Inferior parietal cortex (tissue), 1 donor: ENCODE measurements around the gene LTBP1.
"Not testable (repeated sequence)": the region's sequence is repeated elsewhere in the genome, so short reads cannot be mapped to it uniquely, and the experiment has no call there.

Experiments used
- DNase-seq: peaks from one replicate; pipeline ENCODE4 v3.0.0-alpha.2; 2016; ENCODE audit errors: extremely low spot score

Gene LTBP1

GRCh38 chr2:33344230-33344629, 397.5 kb downstream of the LTBP1 start:
- no peak for DNase-seq

- no peak for DNase-seq
Observed at GRCh38 chr2:33347856-33348255, 401.1 kb downstream of the LTBP1 start.

DNA sequence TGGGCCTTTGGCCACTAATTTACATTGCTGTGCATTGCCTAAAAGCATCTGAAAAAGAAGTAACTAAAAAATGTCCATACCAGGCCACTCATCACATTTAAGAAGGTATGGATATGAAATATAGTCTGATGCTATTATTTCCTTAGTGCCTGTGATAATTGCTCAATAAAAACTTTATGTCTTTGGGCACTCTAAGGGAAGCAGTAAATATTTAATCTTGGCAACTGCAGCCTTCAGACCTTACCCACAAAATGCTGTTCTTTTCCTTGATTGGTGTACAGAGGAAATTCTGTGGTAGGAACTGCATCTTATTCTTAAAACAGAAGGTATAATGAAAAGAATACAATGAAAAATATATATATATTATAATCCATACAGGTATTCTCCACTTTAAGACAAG, 403.9 kb downstream of the LTBP1 start:
- no peak for DNase-seq

GRCh38 chr2:33351781-33352180, 405.0 kb downstream of the LTBP1 start:
- no peak for DNase-seq

GRCh38 chr2:33354981-33355380, 408.2 kb downstream of the LTBP1 start:
- no peak for DNase-seq

DNA sequence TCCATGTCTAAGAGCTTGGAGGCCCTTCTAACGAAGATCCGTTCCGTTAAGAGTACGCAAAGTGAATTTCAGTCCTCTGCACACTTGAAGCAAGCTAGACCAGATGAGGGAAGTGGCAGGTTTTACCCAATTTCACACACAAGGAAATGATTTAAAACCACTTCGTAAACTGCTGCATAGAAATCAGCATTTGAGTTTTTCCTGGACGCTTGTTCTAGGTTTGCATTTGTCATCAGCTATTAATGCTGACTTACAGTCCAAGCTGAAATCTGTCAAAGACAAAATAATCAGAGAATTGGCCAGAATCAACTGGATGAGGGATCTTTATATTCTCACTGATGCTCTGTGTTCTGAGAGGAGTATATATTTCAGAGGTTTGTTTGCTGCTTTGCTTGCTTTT, 412.1 kb downstream of the LTBP1 start:
- no peak for DNase-seq

- no peak for DNase-seq
Observed at GRCh38 chr2:33363325-33364298, 416.9 kb downstream of the LTBP1 start.

DNA sequence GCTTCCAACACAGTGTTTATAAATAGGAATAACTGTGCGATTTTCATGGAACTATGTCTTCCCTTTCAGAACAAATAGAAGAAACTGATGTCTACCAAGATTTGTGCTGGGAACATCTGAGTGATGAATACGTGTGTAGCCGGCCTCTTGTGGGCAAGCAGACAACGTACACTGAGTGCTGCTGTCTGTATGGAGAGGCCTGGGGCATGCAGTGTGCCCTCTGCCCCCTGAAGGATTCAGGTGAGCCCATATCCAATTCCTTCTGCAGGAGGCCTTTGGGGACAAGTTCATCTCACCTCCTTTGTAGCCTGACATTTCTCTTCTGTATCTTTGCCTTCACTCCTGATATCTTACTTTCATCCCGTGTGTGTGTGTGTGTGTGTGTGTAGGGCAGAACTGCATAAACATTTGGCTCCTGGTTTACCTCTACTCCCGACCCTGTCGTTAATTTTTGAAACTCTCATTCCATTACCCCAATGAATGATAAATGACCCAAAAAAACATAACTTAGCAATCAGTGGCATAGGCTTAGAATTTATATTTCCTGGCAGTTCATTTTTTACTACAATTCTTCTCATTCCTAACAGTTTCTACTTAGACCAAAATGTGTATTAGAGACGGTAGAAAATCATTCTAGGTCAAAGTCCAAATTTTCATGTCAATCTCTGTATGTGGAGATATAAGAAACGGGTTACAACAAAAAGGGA, 418.7 kb downstream of the LTBP1 start:
- no peak for DNase-seq

GRCh38 chr2:33366473-33366872, 419.7 kb downstream of the LTBP1 start:
- DNase-seq = peak; percentile 47

DNA sequence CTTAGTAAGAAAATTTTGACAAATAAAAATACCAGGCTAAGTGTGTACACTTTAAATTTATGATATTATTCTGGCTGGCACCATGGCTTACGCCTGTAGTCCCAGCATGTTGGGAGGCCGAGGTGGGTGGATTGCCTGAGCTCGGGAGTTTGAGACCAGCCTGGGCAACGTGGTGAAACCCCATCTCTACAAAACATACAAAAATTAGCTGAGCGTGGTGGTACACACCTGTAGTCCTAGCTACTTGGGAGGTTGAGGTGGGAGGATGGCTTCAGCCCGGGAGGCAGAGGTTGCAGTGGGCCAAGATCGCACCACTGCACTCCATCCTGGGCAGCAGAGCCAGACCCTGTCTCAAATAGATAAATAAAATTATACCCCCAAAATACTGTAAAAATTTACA, 421.8 kb downstream of the LTBP1 start:
- DNase-seq = not testable (repeated sequence)

GRCh38 chr2:33369191-33369590, 422.4 kb downstream of the LTBP1 start:
- DNase-seq = no peak

DNA sequence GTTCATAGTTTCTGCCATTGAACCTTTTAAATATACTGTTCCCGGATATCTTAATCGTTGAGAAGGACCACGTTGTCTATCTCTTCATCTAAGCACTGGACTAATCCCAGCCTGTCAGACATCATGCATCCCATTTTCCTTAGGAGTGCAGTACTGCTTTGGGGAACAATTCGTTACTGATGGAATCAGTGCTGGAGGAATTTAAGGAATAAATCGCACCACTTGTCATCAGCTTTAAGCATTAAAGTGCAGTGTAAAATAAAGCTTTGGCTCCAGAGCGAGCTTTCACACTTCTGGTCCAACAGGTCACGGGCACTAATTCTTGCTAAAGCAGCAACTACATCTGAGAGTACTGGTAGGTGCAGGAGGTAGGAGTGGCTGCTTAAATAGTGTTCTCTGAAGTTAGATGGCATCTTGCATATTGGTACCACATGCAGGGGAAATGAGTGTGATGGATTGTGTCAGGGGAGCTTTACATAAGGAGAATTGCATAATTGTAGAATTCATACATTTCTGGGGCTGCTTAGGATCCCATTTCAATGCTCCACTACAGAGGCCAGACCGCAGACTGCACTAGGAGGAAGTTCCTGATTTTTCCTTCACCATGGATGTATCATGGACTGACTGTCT, 424.0 kb downstream of the LTBP1 start:
- DNase-seq = no peak

DNA sequence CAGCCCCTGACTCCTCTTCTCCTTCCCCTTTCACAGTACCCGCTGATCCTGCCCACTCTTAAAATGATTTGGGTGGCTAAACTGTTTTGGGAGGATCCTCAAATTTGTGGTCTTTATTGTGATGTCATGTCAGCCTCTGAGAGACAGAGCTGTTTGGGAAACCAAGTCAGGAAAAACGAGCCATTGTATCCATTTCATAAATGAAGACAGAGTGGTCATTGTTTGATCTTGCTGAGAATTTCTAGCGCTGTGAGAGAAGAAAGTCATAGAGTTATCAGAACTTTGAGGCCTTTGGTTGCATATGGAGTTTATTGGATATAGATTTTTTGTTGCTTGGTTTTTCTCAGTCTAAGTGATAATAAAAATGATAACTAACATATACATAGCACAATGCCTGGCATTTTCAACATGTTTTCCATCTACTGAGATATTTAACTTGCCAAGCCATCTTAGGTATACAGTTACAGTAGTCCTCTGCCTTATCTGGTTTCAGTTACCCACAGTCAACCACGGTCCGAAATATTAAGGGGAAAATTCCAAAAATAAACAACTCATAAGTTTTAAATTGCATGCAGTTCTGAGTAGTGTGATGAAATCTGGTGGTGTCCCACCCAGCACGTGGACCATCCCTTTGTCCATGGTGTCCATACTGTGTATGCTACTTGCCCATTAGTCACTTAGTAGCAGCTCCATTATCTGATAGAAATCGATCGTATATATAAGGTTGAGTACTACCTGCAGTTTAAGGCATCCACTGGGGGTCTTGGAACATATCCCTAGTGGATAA, 424.7 kb downstream of the LTBP1 start:
- DNase-seq = peak; percentile 47

- DNase-seq = peak; percentile 81
Observed at GRCh38 chr2:33372940-33373553, 426.3 kb downstream of the LTBP1 start.

DNA sequence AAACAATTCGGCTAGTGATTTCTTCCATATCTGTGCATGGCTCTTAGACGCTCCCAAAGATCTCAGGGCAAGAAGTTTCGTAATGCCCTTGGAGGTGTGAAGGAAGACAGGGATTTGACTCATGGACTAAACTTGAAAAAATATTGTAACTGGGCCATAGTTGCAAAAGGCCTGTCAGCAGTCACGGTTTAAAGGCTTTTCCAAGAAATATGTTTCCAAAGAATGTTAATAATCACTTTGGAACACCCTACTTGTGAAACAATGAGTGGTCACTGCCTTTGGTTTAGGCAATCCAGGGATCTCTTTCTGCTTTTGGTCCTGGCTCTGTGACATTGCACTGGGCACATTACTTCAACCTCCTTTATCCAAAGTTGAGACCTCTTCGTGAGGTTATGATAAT, 427.2 kb downstream of the LTBP1 start:
- DNase-seq = no peak

DNA sequence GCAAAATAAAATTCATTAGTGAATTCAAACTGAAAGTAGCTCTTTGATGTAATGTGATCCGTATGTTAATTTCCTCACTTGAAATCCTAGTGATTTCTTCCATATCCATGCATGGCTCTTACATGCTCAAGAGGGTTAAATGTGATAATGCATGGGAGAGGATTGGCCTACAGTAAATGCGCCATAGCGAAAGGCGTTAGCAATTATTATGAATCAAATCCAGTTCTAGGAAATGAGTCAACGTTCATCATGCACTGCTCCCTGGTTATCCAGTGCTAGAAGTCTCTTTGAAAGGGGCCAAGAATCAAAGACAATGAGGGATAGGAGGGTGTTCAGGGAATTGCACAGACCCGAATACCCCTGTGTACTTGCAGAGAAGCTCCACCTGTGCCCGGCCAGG, 428.3 kb downstream of the LTBP1 start:
- no peak for DNase-seq

- no peak for DNase-seq
Observed at GRCh38 chr2:33377048-33377447, 430.3 kb downstream of the LTBP1 start.

DNA sequence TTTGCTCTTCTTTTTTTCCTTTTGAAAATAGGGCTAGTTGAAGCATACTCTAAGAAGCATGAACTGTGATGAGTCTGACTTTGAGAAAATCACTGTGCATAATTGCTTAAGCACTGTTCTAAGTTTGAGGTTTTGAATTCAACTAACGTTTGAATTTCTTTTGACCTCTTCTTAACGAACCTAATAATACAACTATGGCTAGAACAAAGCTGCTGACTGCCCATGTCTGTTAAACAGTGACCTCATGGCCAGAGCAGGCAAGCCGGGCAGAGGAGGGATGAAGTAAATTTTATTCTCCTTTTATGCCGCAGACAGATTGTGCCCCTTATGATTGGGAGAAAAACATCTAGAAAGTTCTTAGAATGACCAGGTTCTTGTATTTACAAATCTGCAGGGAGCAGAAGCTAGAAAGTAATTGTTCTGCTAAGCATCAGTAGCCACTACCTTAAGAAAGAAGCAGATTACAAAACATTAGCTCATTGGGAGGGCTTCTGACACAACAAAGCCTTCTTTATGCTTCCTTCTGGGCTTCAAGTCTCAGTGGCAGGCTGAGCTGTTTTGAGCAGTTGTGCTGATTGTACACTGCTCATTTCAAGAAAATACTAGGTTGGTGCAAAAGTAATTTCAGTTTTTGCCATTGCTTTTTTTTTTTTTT, 431.9 kb downstream of the LTBP1 start:
- peak; percentile 44 for DNase-seq

DNA sequence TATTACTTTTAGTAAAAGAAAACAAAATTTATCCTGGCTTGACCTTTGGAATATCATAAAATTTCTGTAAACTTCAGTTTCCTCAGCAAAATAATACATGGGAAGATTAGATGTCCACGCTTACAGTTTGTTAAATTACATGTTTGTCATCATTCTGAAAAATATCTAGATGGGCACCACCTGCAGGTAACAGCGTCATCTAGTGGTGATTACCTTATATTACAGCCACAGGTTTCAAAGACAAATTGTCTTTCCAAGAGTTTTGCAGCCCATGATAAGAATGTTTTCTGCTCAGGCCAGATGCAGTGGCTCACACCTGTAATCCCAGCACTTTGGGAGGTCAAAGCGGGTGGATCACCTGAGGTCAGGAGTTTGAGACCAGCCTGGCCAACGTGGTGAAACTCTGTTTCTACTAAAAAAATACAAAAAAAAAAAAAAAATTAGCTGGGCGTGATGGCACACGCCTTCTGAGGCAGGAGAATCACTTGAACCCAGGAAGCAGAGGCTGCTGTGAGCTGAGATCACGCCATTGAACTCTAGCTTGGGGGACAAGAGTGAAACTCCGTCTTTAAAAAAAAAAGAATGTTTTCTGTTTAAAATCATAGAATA, 433.4 kb downstream of the LTBP1 start:
- DNase-seq = no peak

DNA sequence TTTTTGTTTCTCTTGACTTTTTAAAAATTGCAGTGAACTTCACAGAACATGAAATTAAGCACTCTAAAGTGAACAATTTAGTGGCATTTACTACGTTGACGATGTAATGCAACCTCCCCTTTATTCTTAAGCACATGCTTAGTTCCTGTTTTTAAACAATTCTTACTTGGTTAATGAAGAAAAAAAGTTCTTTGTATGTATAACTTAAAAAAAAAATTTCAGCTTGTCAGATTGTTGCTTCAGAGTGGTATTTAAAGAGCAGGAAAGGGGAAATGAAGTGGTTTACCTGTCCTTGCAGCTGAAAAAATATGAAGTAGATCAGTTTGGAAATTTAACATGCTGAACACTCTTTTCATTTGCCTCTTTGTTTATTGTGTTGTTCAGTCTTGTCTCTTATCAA, 434.0 kb downstream of the LTBP1 start:
- DNase-seq = no peak
